Measurements from ENCODE around the gene INPP5K. TPM values are rescaled to one million over a fixed set of nuclear protein-coding genes. Genes with fewer than 3 reads are reported as not detected.

The INPP5K gene
- total and polyA plus RNA-seq, 2 of the 4 experiments (the other 2 are of a cell fraction) = 14.9 to 17.4 TPM

DNA sequence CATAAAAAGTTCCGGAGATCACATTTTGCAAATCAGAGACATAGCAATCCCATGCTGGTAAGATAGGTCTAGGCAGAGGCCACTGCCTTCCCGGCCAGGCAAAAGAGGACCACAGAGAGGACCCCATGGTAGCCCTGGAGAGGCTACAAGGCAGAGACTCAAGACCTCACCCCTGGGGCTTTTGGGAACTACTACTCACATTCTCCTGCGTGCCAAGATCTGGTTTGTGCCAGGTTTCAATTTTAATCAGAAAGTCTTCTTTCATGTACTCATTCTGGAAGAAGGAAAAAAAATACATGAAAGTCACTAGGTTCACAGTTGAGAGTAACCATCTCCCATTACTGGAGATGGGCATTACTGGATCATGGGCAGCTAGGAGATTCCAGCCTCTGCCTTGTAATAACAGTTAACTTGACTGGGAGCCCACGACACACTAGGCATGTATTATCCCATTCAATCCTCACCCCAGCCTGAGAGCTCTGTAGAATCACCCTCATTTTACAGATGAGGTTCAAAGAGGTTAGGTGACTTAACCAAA is 25.0 kb upstream of the INPP5K start:
- Histone ChIP-seq H3K79me1 (ENCODE audit: low read depth in 1 of 2, low read length in 2 of 2) (peaks cover 11 to 29% of the 10 kb centered on the region in 2 experiments), H3K23ac (ENCODE audit: low read depth, low read length) (no peak overlapping the region), H2AK9ac (replicated peaks; ENCODE audit: low read depth, low read length, poor library complexity) (no peak overlapping the region), H3K27me3 (ENCODE audit: control insufficient read depth, insufficient read depth, low read length) (no peaks in the 10 kb centered on the region), H3K27ac (ENCODE audit: insufficient read depth, low read length) (no peak overlapping the region), H3K4me3 (ENCODE audit: insufficient read depth, low read depth, low read length) (no peak overlapping the region), H3K9me3 (ENCODE audit: control insufficient read depth, insufficient read depth, low read length) (no peaks in the 10 kb centered on the region), H3K18ac (ENCODE audit: low read depth, low read length) (no peak overlapping the region), H2AK5ac (ENCODE audit: low read depth, low read length) (no peak overlapping the region), H2BK120ac (ENCODE audit: low read depth, low read length) (no peak overlapping the region), H3K4me1 (ENCODE audit: control insufficient read depth, insufficient read depth, low read length) (no peaks in the 10 kb centered on the region), H4K8ac (ENCODE audit: low read depth in 2 of 2, low read length in 2 of 2) (no peak overlapping the region), H4K91ac (ENCODE audit: insufficient read depth, low read depth, low read length) (no peak overlapping the region), H2BK15ac (ENCODE audit: low read depth, low read length) (no peak overlapping the region), H3K14ac (replicated peaks; ENCODE audit: low read depth, low read length) (no peak overlapping the region), H3K4me2 (ENCODE audit: low read depth, low read length) (no peak overlapping the region), H3K9ac (ENCODE audit: low read depth, low read length) (no peak overlapping the region), H2BK5ac (ENCODE audit: low read depth, low read length, poor library complexity, severe bottlenecking) (no peak overlapping the region), H2AFZ (replicated peaks; ENCODE audit: low read length, poor library complexity) (no peak overlapping the region), H2BK20ac (ENCODE audit: low read depth, low read length) (no peak overlapping the region), H3K9me1 (ENCODE audit: insufficient read depth, low read length) (0 out of 2 replicates have a peak, but pooled peaks cover 7% of the 10 kb centered on the region), H3K56ac (ENCODE audit: extremely low read depth, insufficient read depth, low read length) (no peak overlapping the region), H4K5ac (ENCODE audit: low read depth, low read length) (no peak overlapping the region), H3K4ac (ENCODE audit: low read depth, low read length) (no peak overlapping the region), H3K36me3 (ENCODE audit: control insufficient read depth, insufficient read depth, low read length) (peaks cover 40% of the 10 kb centered on the region), H4K20me1 (ENCODE audit: insufficient read depth, low read length) (peaks cover 11% of the 10 kb centered on the region; the same call in 1 of the 2 replicates)
- BruUV-seq (replicated peaks) = no TSS peak
- DNase-seq = no peak
- TF ChIP-seq CHD1 (IDR thresholded peaks at IDR 0.05; ENCODE audit: low read depth, low read length) (no peak), MXI1 (IDR thresholded peaks at IDR 0.05; ENCODE audit: borderline replicate concordance, low read depth, low read length) (no peak), CEBPB (IDR thresholded peaks at IDR 0.05; ENCODE audit: low read depth, low read length) (no peak)
- in situ Hi-C loops (cut with MboI; ENCODE audit: low sequenced_read_pairs) = no loop called here
- no peak for ATAC-seq (ENCODE audit: low read depth)
- dilution Hi-C loops (cut with HindIII; ENCODE audit: low sequenced_read_pairs, unreplicated experiment) = no loop called here
- ChIA-PET CTCF (no interaction called here), POLR2A (ENCODE audit: unreplicated experiment) (no interaction called here)
- WGBS, 2 experiments (ENCODE audit: extremely low coverage in 2 of 2, insufficient read length in 1 of 2) = 86% methylated on average over 1 of the region's 4 CpGs; no CpG with 5 or more reads in 1 of the 2 experiments
- intact Hi-C loops (cut with micrococcal nuclease) = no loop called here

Data from IMR-90 (cell line).